Lower leg skin (tissue), 4 donors: ENCODE results near the gene HORMAD1. TPM values are rescaled to one million over a fixed set of nuclear protein-coding genes. Genes with fewer than 3 reads are reported as not detected.
"Not testable (repeated sequence)": the region's sequence is repeated elsewhere in the genome, so short reads cannot be mapped to it uniquely, and the experiment has no call there.

Experiments used
- DNase-seq, 2 donors: peaks; one replicate each; pipeline ENCODE4 v3.0.0-alpha.2; 2019; ENCODE audit warnings: low spot score in 2 of 2
- H3K4me3 ChIP-seq: fragments of 200-600 bp; sonication (generic); 2 replicates; pipeline ENCODE4 v1.5.1; 2017; ENCODE audit warnings: mild to moderate bottlenecking, low read depth; ENCODE audit not compliant: poor library complexity, severe bottlenecking
- POLR2A ChIP-seq, 2 donors: fragments of 450-650 bp; IDR thresholded peaks; one replicate each; pipeline ENCODE4 v1.6.1; 2016 to 2017; ENCODE audit warnings: antibody characterized with exemption in 2 of 2, mild to moderate bottlenecking in 1 of 2, moderate library complexity in 1 of 2
- WGBS, 2 donors: methylation state at CpG; one replicate each; pipeline ENCODE4 v1.1.5; 2018; 5-methylcytosine and 5-hydroxymethylcytosine counted together
- intact Hi-C: fragments of 100-400 bp; cut with DNase I; formaldehyde crosslinking; loops from one replicate; pipeline ENCODE4 v1.15.0; 2023; ENCODE audit warnings: low total_unique reads
- total RNA-seq, 4 donors: library from RNA; depleted of rRNA; stranded (reverse); fragments of >200 nt; gene quantifications; one replicate each; pipeline ENCODE4 v1.1.0, GENCODE V29; 2016
- TF ChIP-seq, protein P1 (sequence below), 3 donors: fragments of 450-650 bp; IDR thresholded peaks; one replicate each; pipeline ENCODE4 v1.5.1; 2016; ENCODE audit warnings: antibody characterized with exemption in 3 of 3, mild to moderate bottlenecking in 3 of 3, moderate library complexity in 2 of 3

HORMAD1 gene
- total RNA-seq, 4 donors from 2014 or later: 1.5 to 7.7 (median 3.2) TPM

DNA sequence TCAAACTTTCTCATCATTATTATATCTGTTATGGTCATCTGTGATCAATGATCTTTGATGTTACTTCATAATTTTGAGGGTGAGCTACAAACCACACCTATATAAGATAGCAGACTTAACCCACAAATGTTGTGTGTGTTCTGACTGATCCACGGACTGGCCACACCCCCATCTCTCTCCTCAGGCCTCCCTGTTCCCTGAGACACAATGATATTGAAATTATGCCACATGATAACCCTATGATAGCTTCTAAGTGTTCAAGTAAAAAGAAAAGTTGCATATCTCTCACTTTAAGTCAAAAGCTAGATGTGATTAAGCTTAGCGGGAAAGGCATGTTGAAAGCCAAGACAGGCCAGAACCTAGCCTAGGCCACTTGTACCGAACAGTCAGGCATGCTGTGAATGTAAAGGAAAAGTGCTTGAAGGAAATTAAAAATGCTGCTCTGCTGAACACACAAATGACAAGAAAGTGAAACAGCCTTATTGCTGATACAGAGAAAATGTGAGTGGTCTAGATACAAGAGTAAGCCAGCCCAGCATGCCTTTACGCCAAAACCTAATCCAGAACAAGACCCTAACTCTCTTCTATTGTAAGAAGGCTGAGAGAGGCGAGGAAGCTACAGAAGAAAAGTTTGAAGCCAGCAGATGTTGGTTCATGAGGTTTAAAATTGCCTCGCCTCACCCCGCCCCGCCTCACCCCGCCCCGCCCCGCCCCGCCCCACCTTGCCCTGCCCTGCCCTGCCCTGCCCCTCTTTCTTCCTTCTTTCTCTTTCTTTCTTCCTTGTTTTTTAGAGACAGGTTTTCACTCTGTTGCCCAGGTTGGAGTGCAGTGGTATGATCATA is 28.4 kb upstream of the HORMAD1 start:
- DNase-seq: no peak
- WGBS, 2 donors: 64 to 68% methylated on average over 12 of the region's 12 CpGs
- intact Hi-C loops: no loop called here
- TF ChIP-seq, protein P1, sequence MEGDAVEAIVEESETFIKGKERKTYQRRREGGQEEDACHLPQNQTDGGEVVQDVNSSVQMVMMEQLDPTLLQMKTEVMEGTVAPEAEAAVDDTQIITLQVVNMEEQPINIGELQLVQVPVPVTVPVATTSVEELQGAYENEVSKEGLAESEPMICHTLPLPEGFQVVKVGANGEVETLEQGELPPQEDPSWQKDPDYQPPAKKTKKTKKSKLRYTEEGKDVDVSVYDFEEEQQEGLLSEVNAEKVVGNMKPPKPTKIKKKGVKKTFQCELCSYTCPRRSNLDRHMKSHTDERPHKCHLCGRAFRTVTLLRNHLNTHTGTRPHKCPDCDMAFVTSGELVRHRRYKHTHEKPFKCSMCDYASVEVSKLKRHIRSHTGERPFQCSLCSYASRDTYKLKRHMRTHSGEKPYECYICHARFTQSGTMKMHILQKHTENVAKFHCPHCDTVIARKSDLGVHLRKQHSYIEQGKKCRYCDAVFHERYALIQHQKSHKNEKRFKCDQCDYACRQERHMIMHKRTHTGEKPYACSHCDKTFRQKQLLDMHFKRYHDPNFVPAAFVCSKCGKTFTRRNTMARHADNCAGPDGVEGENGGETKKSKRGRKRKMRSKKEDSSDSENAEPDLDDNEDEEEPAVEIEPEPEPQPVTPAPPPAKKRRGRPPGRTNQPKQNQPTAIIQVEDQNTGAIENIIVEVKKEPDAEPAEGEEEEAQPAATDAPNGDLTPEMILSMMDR (IDR thresholded peaks at IDR 0.05): no peak
- TF ChIP-seq POLR2A (IDR thresholded peaks at IDR 0.05): no peak
- H3K4me3 ChIP-seq: no peak overlapping the region

DNA sequence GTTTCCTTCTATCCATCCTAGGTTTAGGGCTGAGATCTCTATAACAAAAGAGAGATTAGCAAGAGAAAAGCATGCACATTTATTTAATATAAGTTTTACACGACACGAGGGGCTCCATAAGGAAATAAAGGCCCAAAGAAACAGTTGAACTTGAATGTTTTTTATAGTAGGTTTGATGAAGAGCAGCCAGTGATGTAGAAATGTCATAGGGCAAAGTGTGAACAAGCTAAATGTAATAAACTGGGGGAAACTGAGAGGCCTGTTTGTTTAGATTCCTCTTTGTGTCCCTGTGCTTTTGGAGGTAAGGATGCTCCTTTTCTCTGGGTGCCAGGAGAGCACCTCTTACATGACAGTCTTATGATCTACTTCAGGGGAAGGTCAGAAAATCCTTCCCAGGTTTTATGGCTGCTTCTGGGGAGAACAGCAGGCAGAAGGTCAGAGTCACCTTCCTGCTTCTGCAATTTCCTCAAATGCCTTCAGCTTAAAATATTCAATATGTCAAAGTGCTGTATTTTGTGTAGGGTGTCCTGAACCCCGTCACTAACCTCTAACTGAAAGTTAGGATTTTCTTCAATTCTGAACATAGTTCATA is 9.5 kb upstream of the HORMAD1 start:
- no peak for DNase-seq
- TF ChIP-seq, protein P1 (IDR thresholded peaks at IDR 0.05): no peak
- TF ChIP-seq POLR2A (IDR thresholded peaks at IDR 0.05): no peak
- WGBS, 2 donors: 80 to 83% methylated on average over 3 of the region's 3 CpGs
- H3K4me3 ChIP-seq: no peak overlapping the region
- intact Hi-C loops: no loop called here

DNA sequence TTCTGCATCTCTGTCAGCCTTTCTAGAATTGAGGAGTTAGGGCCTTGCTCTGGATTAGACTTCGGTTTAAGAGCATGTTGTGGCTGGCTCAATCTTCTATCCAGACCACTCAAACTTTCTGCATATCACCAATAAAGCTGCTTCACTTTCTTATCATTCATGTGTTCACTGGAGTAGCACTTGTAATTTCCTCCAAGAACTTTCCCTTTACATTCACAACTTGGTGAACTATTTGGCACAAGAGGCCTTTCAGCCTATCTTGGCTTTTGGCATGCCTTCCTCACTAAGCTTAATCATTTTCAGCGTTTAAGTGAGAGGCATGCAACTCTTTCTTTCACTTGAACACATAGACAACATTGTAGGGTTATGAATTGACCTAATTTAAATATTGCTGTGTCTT is 3.6 kb upstream of the HORMAD1 start:
- intact Hi-C loops: no loop called here
- no peak for TF ChIP-seq POLR2A (IDR thresholded peaks at IDR 0.05)
- TF ChIP-seq, protein P1 (IDR thresholded peaks at IDR 0.05): no peak
- no peak for DNase-seq
- H3K4me3 ChIP-seq: no peak overlapping the region
- 71 to 76% methylated on average over 2 of the region's 2 CpGs for WGBS, 2 donors

DNA sequence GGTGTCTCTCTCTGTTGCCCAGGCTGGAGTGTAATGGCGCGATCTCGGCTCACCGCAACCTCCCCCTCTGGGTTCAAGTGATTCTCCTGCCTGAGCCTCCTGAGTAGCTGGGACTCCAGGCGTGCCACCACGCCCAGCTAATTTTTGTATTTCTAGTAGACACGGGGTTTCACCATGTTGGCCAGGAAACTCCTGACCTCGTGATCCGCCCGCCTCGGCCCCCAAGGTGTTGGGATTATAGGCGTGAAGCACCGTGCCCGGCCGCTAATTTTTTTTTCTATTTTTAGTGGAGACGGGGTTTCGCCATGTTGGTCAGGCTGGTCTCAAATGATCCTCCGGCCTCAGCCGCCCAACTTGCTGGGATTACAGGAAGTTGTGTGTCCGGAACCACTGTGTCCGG is 597 bp downstream of the HORMAD1 start:
- no peak for DNase-seq
- no peak overlapping the region for H3K4me3 ChIP-seq
- WGBS, 2 donors: 95 to 96% methylated on average over 21 of the region's 21 CpGs
- no peak for TF ChIP-seq POLR2A (IDR thresholded peaks at IDR 0.05)
- TF ChIP-seq, protein P1 (IDR thresholded peaks at IDR 0.05): no peak
- intact Hi-C loops: no loop called here

DNA sequence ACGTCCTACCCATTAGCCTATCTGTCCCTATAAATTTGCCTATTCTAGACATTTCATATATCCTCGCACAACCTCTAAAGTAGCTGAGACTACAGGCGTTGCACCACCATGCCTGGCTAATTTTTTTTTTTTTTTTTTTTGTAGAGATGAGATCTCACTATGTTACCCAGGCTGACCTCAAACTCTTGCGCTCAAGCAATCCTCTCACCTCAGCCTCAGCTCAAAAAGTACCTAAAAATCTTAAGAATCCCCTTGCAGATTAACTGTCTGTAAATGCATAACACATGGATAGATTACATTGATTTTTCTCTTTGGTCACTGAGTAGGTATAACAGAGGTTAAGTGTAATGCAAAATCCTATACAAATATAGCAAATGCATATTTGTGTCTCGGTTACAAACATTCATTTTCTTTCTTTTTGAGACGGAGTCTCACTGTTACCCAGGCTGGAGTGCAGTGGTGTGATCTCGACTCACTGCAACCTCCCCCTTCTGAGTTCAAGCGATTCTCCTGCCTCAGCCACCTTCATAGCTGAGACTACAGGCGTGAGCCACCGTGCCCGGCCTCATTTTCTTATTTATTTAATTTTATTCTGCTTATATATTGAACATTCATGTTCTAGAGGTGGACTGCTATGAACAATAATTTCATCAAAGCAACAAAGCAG is 2.3 kb downstream of the HORMAD1 start:
- intact Hi-C loops: no loop called here
- TF ChIP-seq, protein P1 (IDR thresholded peaks at IDR 0.05): no peak
- no peak for TF ChIP-seq POLR2A (IDR thresholded peaks at IDR 0.05)
- H3K4me3 ChIP-seq: no peak overlapping the region
- DNase-seq: no peak
- 79 to 87% methylated on average over 11 of the region's 11 CpGs for WGBS, 2 donors

DNA sequence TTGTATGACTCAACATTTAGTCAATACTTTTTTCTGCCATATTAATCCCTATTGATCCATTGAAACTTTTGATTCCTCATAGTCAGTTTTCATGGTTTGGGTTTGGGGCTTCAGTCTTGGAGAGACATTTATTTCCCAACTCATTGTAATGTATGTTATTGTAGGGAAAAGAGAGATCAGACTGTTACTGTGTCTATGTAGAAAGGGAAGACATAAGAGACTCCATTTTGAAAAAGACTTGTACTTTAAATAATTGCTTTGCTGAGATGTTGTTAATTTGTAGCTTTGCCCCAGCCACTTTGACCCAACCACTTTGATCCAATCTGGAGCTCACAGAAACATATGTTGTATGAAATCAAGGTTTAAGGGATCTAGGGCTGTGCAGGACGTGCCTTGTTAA is 11.7 kb downstream of the HORMAD1 start:
- H3K4me3 ChIP-seq, intact Hi-C loops, DNase-seq: not testable (repeated sequence)
- 86 to 88% methylated on average over 1 of the region's 1 CpG for WGBS, 2 donors
